Endometrium (tissue), 2 donors: ENCODE data around the gene IRAK2.

ENCODE experiments used
- FAIRE-seq: peaks from 2 replicates; lab custom pipeline; 2012; peaks lifted over from hg19 to GRCh38; lab: Jason Lieb, UNC
- donor health status: control.
- donor health status: control.

IRAK2 gene

DNA sequence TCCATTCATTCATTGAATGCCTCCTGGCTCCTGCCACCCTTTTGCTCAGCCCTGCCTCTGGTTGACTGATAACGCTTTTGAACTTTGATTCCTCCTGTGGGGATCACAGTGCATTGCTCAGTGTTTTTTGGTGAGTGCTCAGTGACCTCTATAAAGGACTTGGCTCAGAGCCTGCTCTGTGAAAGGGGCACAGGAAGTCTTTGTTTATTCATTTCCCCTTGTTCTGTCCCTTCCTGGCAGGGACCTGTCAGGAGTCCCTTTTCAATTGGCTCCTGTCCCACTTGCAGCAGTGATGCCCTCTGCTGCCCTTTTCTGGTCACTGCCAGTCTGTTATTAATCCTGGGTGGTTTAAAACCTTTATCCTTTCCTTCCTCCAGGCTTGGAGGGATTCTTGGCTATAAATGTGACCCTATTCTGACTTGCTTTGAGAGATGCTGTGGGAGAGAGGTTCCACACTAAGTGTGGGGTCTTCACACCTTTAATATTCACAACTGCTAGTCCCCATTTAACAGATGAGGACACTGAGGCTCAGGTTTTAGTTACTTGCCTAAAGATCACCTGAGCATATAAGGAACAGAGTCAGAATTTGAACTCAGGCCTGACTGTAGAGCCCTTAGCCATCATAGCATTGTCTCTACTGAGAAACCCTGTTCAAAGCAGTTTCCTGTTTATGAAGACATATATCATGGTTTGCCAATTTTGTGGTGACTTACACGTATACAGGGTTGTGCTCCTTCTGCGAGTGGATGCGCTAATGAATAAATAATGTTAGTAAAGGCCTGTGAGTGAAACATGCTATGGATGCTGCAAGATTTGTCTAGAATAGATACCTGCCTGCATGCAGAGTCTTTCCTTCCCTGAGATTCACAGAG lies 60.3 kb downstream of the IRAK2 start:
- no peak for FAIRE-seq

DNA sequence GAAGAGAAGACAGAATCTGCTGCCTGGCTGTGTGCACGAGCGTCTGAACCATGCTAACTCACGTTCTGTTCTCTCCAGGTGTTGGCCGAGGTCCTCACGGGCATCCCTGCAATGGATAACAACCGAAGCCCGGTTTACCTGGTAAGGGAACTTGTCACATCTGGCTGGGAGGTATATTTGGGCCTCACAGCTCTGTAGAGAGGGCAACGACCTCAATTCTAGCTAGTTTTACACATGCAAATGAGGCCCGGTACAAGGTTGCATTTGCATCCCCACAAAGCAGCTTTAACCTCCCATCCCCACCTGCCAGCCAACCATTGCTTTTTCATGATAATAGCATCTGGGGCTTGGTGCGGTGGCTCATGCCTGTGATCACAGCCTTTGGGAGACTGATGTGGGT lies 61.6 kb downstream of the IRAK2 start:
- FAIRE-seq: no peak

DNA sequence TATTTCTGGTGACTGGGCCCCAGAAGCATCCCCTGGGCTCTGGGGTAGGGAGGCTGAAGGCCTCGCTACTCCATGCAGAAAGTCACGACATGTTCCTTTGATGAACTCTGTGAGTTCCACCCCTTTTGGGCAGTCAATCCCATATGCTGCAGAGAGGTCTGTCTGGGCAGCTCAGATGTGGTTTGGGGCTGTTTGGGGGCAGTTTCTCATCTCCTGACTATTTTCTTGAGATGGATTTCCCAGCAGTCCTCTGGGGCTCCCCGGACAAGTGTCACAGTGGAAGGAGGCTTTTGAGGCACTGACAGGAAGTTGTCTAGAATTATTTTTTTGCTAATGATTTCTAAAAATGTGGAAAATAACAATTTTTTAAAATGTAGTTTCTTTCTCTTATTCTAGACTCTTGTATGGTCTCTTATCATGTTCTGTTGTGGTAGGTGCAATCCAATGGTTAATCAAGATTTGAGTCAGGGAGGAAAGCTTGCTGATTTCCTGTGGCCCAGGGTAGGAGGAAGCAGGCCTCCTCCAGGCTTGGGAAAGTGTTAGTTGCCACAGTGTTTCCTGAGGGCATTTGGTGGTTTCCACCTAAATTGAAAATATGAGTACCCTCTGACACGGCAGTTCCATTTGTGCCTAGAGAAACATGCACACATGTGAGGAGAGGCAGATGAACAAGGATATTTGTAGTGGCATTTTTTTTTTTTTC lies 63.7 kb downstream of the IRAK2 start:
- no peak for FAIRE-seq

DNA sequence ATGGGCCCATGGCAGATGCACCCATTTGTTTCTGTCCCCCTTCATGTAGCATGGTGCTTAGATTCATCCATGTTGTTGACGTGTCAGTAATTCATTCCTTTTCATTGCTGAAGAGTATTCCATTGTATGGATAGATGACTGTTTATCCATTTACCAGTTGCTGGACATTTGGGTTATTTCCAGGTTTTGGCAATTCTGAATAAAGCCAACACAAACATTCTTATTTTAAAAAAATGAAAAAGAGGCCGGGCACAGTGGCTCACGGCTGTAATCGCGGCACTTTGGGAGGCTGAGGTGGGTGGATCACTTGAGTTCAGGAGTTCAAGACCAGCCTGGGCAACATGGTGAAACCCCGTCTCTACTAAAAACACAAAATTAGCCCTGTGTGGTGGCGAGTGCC lies 64.9 kb downstream of the IRAK2 start:
- FAIRE-seq: no peak

DNA sequence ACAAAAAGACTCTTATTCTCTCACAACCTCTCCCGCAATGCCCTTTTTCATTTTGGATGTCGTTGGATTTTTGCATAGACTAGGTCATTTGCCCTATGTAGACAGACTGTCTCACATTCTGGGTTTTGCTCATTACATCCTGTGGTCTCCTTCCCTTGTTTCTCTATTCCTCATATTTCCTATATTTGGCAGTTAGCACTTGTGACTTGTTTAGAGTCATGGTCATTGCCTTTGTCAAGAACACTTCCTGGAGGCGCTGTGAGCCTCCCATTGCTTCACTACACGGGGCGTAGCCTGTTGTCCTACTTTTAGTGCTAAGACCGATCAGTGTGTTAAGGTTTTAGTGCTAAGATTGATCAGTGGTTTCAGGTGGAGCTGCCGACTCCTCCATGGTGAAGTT lies 67.4 kb downstream of the IRAK2 start:
- no peak for FAIRE-seq

DNA sequence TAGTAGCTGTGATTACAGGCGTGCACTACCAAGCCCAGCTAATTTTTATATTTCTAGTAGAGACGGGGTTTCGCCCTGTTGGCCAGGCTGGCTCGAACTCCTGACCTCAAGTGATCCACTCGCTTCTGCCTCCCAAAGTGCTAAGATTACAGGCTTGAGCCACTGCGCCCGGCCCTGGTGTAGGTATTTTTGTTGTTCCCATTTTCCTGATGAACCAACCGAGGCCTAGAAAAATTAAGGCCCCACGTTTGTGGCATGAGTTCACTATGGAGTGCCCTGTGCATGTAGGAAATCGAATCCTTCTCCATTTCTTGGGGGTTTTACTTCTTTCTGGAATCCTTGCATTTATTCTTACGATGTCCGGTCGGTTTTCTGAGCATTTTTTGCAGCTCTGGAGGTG lies 69.3 kb downstream of the IRAK2 start:
- no peak for FAIRE-seq

DNA sequence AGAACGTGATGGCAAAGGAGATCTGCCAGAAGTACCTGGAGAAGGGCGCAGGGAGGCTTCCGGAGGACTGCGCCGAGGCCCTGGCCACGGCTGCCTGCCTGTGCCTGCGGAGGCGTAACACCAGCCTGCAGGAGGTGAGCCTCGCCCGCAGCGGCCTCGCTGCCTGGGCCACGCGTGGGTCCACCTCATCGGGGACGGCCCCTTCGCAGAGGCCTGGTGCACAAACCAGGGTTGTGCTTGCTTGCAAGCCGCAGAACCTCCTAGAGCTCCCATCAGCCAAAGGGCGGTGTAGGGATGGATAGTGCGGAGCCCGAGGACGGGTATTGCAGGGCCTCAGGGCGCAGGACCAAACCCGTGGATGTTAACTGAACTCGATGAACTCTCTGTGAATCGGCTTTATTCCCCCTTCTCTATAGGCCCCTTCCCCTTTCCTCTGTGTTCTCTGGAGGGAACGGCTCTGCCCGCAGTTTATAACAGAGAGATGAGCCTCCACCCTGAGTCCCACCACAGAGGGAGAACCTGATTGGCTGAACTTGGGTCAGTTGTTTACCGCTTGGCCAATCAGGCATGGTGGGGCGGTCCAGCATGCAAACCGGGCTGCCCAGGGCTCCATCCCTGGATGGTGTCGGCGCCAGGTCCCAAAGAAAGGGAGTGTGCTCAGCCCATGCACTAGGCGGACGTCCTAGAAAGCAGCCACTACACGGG lies 70.0 kb downstream of the IRAK2 start:
- FAIRE-seq: no peak

DNA sequence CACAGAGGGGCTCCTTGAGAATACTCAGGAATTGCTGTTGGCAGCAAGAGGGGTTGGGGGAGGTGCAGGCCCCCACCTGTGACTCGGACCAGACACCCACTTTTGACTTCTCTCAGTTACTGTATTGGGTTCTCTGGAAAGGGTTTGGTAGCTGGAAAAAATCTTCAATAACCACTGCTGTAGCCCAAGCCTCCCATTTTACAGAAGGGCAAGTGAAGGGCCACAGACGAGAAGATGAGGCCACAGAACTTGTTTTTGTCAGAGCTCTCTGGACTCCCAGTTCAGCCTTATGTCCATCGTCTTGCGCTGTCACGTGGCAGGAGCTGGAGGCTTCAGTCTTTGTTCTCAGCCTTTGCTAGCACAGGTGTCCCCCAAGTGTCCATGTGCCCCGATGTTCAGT lies 70.8 kb downstream of the IRAK2 start:
- FAIRE-seq: no peak

DNA sequence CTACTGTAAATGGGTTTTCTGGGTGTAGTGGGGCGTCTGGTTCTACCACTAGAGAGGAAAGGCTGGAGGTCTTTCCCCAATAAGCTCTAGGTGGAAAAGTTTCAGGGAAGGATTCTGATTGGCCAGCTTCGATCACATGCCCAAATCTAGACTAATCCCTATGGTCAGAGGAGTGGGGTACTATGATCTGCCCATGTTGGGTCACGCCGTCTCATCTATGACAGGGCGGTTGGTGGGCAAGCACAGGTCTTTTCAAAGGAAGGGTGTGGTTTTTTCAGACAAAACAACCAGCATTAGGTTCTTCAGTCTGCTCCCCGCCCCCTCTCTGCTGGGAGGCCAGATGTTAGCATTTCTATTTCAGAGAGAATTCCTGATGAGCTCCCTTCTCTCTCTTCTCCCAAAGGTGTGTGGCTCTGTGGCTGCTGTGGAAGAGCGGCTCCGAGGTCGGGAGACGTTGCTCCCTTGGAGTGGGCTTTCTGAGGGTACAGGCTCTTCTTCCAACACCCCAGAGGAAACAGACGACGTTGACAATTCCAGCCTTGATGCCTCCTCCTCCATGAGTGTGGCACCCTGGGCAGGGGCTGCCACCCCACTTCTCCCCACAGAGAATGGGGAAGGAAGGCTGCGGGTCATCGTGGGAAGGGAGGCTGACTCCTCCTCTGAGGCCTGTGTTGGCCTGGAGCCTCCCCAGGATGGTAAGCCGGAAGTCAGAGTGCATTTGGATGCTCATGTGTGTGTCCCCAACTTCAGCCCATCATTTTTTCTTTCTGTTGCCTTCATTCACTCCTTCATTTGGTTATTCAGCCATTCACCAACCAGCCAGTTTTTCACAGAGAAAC lies 73.8 kb downstream of the IRAK2 start:
- FAIRE-seq: no peak

DNA sequence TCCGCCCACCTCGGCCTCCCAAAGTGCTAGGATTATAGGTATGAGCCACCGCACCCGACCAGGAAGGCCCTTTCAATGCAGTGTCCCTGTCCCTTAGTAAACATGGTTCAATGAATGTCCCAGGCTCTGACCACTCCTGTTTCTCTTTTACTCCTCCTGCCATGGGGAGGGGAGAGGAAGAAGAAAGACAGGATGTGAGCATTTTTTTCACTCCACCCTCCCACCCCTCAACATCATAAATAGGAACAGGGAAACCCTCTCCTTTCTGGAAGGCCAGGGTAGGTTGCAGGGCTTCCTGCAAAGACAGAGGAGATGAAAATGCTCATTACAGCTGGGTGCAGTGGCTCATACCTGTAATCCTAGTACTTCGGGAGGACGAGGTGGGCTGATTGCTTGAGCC lies 76.1 kb downstream of the IRAK2 start:
- FAIRE-seq: no peak

DNA sequence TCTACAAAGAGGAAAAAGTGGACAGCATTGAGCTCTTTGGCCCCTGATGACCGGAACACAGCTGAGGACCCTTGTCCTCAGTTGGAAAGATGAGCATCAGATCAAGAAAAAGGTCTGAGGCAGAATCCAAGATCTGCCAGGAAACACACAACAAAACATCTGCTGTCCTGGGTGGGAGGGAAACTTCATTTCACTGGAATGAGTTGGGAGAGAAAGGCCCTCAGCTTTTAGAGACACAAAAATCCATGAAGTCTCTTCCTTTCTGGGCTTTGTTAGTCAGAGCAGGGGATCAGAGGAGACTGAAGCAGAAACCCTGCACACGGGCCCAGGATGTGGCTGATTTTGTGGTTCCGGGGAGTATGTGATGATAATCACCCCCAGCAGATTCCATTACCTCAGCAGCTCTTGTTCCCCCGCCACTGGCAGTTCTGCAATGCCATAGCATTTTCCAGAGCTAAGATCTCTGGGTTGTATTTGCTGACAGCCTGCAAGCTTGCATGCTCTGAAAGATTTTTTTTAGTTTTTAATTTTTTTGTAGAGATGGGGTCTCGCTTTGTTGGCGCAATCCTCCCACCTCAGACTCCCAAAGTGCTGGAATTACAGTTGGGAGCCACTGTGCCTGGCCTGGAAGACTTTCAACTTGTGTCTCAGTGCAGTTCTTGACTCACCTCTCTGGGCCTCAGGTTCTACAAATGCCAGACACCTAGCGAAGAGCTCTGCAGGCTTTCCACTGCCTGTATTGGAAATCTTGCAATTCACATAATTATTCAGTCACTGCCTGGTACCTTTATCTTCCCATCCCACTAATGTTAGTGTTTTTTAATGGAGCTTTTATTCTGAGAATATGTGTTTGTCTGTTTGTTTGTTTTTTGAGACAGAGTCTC lies 77.7 kb downstream of the IRAK2 start:
- no peak for FAIRE-seq

DNA sequence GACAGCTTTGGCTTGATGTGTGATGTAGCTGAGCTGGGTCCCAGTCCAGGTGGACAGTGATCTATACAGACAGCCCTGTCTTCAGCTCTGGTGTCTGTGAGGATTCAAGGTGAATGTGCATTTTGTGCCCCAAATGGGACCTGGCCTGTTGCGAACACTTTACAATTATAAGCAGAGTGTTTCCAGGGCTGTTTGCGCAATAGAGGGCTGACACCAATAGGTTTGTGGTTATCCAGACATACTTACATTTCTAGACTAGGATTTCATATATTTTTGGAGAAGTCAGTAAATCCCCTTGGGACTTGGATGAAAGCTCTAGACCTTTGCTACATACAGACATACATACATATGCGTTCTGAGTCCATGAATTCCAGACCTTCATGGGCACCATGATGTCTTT lies 79.3 kb downstream of the IRAK2 start:
- no peak for FAIRE-seq

DNA sequence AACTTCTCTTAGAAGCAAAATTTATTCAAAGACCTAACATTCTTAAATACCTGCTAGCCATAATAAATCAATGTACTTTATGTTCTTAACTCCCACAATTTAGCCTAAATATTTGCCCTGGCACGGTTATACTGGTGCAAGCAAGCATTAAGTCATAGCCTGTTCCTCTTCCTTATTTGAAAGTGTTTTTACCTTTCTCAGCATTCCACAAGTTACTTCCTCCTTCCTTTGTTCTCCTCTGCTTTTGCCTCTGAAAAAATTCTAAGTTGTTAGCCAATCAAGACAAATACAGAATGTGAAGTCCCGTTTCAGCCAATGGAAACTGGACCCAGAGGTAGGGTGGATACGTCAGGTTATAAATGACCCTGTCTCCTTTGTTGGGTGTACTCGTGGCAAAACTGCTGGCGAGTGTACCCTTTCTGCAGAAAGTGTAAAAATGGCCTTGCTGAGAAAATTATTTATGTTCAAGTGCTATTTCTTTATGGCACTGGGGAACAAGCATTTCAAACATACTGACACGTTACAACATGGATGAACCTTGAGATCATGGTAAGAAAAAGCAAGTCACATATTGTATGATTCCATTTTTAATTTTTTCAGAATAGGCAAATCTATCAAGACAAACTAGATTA lies 80.5 kb downstream of the IRAK2 start:
- no peak for FAIRE-seq

DNA sequence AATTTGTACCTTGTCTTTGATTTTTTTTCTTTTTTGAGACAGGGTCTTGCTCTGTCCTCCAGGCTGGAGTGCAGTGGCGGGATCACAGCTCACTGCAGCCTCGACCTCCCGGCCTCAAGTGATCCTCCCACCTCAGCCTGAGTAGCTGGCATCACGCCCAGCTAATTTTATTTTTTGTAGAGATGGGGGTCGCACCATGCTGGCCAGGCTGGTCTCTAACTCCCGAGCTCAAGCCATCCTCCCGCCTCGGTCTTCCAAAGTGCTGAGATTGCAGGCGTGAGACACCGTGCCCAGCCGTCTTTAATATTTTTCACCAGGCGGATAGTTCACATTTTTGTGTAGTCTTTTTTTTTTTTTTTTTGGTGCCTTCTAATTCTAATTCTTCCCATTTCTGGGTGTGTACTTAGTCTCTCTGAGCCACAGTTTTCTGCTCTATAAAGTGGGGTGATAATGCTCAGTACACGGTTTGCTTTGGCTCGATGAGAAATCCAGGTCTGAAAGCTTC lies 83.0 kb downstream of the IRAK2 start:
- FAIRE-seq: no peak

DNA sequence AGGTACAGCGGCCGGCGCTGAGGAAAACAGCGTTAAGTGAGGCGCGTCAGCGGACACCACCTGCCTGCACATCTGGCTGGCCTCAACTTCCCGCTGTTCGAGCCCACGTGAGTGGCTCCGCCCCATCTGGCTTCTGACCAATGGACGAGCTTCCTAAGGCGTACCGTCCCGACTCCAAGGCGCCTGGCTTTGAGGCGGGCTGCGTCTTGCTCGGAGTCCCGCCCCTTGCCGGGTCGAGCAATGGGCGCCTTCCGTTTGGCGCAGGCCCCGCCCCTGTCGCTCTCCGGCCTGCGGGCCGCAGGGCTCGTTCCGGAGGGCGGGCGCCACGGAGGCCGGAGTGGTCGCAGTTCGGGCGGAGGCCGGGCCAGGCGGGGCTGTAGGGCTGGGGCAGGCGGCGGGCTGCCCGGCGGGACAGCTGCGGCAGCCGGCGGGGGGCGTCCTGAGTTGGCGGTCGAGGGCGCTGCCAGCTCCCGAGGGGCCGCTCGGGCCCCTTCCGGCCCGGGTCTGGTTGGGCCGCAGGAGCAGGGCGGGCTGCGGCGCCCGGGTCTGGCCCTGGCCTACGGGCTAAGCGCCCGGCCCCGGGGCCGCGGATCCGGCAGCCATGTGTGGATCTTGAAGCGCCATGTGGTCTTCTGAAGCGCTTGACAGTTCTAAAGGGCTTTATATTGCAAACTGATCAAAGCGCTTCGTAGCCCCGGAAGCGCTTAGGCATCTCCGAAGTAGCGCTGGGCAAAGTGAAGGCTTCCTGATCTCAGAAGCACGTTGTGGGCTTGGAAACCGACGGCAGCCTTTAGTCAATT lies 83.7 kb downstream of the IRAK2 start, which contains the start of gene TATDN2:
TATDN2 (plus strand) TSS at position 276 of the 800 bp plus-strand sequence. CDS start 742 bp downstream, outside the sequence.
- no peak for FAIRE-seq

DNA sequence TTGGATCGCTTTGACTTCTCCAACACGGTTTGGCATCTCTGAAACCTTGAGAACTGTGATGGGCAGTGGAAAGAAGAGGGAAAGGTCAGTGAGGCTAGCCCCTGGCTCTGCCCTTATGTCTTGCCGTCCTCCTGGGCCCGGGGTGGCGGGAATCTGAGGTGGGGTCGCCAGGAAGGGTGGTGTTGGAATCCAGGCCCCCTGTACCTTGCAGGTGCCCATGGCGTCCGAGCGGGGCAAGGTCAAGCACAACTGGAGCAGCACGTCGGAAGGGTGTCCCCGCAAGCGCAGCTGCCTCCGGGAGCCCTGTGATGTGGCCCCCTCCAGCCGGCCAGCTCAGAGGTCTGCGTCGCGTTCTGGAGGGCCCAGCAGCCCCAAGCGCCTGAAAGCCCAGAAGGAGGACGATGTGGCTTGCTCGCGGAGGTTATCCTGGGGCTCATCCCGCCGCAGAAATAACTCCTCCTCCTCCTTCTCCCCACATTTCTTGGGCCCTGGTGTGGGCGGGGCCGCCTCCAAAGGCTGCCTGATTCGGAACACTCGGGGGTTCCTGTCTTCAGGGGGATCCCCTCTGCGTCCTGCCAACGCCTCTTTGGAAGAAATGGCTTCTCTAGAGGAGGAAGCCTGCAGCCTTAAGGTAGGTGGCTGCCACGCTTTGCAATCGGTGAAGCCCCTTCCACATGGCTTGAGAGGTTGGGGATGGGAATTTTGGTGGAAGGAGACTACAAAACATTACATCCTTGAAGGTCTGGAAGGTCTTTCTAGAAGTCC lies 84.4 kb downstream of the IRAK2 start:
- FAIRE-seq: no peak

DNA sequence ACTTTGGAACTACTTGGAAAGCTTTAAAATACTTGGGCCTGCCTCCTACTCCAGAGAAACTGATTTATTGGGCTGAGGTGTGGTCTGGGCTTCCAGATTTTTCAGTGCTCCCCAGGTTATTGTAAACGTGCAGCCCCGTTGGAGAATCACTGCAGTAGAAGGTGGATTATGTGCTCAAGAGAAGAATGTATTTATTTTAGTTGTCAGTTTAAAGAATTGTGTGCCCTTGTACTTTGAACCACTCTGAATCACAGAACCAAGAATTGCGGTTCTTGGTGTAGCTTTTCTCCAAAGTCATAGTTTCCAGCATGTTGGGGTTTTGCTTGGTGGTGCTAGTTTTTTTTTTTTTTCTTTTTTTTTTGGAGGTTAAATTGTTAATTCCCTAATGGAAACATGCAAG lies 85.1 kb downstream of the IRAK2 start:
- no peak for FAIRE-seq

DNA sequence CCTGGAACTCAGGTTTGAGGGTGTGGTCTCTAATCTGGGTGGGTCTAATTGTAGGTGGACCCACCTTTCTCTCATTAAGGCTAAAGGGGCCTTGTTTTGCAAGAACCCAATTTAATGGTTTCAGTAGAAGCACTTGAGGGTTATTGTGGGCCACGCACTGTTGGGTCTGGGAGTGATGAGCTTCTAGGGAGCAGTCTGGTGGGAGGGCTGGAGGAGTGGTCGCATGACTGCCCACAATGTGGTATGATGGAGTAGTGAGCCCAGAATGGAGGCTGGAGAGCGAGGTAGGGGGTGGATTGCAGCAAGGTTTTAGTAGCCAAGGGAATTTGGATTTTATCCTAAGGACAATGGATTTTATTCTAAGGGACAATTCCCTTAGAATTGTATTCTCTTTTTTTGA lies 86.3 kb downstream of the IRAK2 start:
- FAIRE-seq: no peak

DNA sequence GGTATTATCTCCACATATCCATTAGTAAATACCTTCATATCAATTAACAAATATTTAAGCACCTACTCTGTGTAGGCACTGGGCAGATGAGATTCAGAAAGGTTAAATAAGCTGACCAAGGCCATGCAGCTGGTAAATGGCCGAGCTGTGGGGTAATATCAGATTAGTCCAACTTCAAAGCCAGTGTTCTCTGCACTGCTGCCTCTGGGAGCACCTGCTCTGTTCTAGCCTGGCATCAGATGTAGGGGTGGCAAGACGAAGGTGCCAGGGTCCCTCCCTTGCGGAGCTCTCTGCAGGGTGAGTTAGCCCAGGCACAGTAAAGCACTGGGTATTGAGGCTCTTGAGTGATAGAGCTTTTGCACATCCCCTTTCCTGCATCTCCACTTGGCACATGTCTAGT lies 89.0 kb downstream of the IRAK2 start:
- FAIRE-seq: no peak
